ENCODE data around the gene CTNNBIP1. TPM values are rescaled to one million over a fixed set of nuclear protein-coding genes. Genes with fewer than 3 reads are reported as not detected.

CTNNBIP1 gene
- total RNA-seq, 1 donor from 2014 or later = 44.7 TPM

DNA sequence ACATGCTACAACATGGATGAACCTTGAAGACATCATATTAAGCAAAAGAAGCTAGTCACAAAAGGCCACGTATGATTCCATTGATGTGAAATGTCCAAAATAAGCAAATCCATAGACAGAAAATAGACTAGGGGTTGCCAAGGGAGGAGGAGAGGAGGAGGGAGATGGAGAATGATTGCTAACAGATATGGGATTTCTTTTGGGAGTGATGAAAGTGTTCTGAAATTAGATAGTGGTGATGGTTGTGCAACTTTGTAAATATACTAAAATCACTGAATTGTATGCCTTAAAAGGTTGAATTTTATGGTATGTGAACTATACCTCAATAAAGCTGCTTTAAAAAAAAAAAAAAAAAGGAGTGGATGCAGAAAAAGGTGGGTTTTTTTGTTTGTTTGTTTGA, 93.9 kb downstream of the CTNNBIP1 start:
- no peak for DNase-seq (ENCODE audit: extremely low spot score in 2 of 2)
- Histone ChIP-seq H3K9me3 (no peaks in the 10 kb centered on the region), H3K27ac (no peak overlapping the region), H3K36me3 (no peaks in the 10 kb centered on the region), H3K4me3 (no peak overlapping the region), H3K4me1 (peaks cover 55% of the 10 kb centered on the region), H3K27me3 (no peaks in the 10 kb centered on the region)
- TF ChIP-seq POLR2A (IDR thresholded peaks at IDR 0.05) (no peak), CTCF (IDR thresholded peaks at IDR 0.05) (no peak), POLR2AphosphoS5 (IDR thresholded peaks at IDR 0.05; ENCODE audit: insufficient read depth in 1 of 2, low read depth in 1 of 2) (no peak)
- intact Hi-C loops (cut with DNase I) = loop anchor here (2.0 kb wide), 1 partner anchor 39 kb away; no protein-coding TSS in a partner anchor

GRCh38 chr1:9815150-9815549, 94.9 kb downstream of the CTNNBIP1 start:
- DNase-seq (ENCODE audit: extremely low spot score in 2 of 2) = no peak
- no peaks in the 10 kb centered on the region for H3K36me3 ChIP-seq
- no peaks in the 10 kb centered on the region for H3K27me3 ChIP-seq
- H3K4me1 ChIP-seq = peaks cover 57% of the 10 kb centered on the region
- H3K27ac ChIP-seq = no peak overlapping the region
- TF ChIP-seq POLR2A (IDR thresholded peaks at IDR 0.05) (no peak), POLR2AphosphoS5 (IDR thresholded peaks at IDR 0.05; ENCODE audit: insufficient read depth in 1 of 2, low read depth in 1 of 2) (no peak), CTCF (IDR thresholded peaks at IDR 0.05) (no peak)
- intact Hi-C loops (cut with DNase I) = no loop called here
- no peaks in the 10 kb centered on the region for H3K9me3 ChIP-seq
- H3K4me3 ChIP-seq = no peak overlapping the region

DNA sequence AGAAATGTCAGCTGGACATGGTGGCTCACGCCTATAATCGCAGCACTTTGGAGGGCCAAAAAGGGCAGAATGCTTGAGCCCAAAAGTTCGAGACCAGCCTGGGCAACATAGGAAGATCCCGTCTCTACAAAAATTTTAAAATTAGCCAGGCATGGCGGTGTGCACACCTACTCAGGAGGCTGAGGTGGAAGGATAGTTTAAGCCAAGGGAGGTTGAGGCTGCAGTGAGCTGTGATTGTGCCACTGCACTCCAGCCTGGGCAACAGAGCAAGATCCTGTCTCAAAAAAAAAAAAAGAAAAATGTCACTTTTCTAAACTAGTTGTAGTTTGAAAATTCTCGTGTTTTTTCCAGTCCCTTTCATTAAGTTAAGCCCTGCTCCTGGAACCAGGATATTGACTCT, 95.5 kb downstream of the CTNNBIP1 start:
- TF ChIP-seq CTCF (IDR thresholded peaks at IDR 0.05) (no peak), POLR2AphosphoS5 (IDR thresholded peaks at IDR 0.05; ENCODE audit: insufficient read depth in 1 of 2, low read depth in 1 of 2) (no peak), POLR2A (IDR thresholded peaks at IDR 0.05) (no peak)
- Histone ChIP-seq H3K4me3 (no peak overlapping the region), H3K4me1 (peaks cover 61% of the 10 kb centered on the region), H3K36me3 (no peaks in the 10 kb centered on the region), H3K9me3 (no peaks in the 10 kb centered on the region), H3K27me3 (no peaks in the 10 kb centered on the region), H3K27ac (no peak overlapping the region)
- DNase-seq (ENCODE audit: extremely low spot score in 2 of 2) = no peak
- intact Hi-C loops (cut with DNase I) = no loop called here

DNA sequence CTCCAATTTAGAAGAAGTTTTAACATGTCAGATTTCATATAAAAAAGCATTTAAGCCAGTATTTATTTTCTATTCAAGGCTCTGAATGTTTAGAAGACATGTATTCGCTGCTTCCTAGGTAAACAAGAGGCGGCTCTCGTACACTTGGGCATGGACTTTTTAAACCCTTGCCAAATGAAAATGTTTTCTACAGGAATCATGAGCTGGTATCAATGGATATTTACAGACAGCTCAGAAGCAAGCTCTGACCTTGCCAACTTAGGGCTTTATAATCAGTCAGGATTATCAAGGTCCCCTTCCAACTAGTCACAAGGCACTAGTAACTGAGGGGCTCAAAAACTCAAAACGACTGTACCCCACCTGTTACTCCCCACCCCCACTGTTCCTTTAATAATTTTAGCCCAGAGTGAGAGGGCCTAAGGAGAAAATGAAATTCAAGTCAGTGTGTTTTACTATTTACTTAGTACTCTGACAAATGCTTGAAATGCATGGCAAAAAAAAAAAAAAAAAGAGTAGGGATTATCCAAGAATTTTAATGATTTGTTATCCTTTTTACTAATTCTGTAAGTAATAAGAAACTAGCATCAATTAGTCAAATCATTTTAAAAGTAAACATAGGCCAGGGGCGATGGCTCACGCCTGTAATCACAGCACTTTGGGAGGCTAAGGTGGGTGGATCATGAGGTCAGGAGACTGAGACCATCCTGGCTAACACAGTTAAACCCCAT, 98.7 kb downstream of the CTNNBIP1 start:
- no peak for DNase-seq (ENCODE audit: extremely low spot score in 2 of 2)
- TF ChIP-seq POLR2AphosphoS5 (IDR thresholded peaks at IDR 0.05; ENCODE audit: insufficient read depth in 1 of 2, low read depth in 1 of 2) = no peak
- TF ChIP-seq POLR2A (IDR thresholded peaks at IDR 0.05) = no peak
- no peak for TF ChIP-seq CTCF (IDR thresholded peaks at IDR 0.05)
- no peaks in the 10 kb centered on the region for H3K36me3 ChIP-seq
- H3K9me3 ChIP-seq = no peaks in the 10 kb centered on the region
- no peak overlapping the region for H3K4me3 ChIP-seq
- no peaks in the 10 kb centered on the region for H3K27me3 ChIP-seq
- intact Hi-C loops (cut with DNase I) = no loop called here
- no peak overlapping the region for H3K27ac ChIP-seq
- H3K4me1 ChIP-seq = peaks cover 67% of the 10 kb centered on the region

- Histone ChIP-seq H3K27ac (no peak overlapping the region), H3K36me3 (no peaks in the 10 kb centered on the region), H3K27me3 (no peaks in the 10 kb centered on the region), H3K4me1 (peaks cover 62% of the 10 kb centered on the region), H3K4me3 (no peak overlapping the region), H3K9me3 (no peaks in the 10 kb centered on the region)
- DNase-seq (ENCODE audit: extremely low spot score in 2 of 2) = no peak
- intact Hi-C loops (cut with DNase I) = no loop called here
- TF ChIP-seq CTCF (IDR thresholded peaks at IDR 0.05) (no peak), POLR2AphosphoS5 (IDR thresholded peaks at IDR 0.05; ENCODE audit: insufficient read depth in 1 of 2, low read depth in 1 of 2) (no peak), POLR2A (IDR thresholded peaks at IDR 0.05) (no peak)
Observed at GRCh38 chr1:9809100-9809510, 101.0 kb downstream of the CTNNBIP1 start.
